ENCODE measurements around the gene HARBI1. TPM values are rescaled to one million over a fixed set of nuclear protein-coding genes. Genes with fewer than 3 reads are reported as not detected.
A peak's percentile ranks its signal among the peaks of the same experiment; 100 is the strongest.

The HARBI1 gene
- total and polyA plus RNA-seq, 9 of the 15 experiments (the other 6 are each of a cell fraction or from before 2014, with no cell fraction given), result 3.5 to 8.4 (median 5.5) TPM

DNA sequence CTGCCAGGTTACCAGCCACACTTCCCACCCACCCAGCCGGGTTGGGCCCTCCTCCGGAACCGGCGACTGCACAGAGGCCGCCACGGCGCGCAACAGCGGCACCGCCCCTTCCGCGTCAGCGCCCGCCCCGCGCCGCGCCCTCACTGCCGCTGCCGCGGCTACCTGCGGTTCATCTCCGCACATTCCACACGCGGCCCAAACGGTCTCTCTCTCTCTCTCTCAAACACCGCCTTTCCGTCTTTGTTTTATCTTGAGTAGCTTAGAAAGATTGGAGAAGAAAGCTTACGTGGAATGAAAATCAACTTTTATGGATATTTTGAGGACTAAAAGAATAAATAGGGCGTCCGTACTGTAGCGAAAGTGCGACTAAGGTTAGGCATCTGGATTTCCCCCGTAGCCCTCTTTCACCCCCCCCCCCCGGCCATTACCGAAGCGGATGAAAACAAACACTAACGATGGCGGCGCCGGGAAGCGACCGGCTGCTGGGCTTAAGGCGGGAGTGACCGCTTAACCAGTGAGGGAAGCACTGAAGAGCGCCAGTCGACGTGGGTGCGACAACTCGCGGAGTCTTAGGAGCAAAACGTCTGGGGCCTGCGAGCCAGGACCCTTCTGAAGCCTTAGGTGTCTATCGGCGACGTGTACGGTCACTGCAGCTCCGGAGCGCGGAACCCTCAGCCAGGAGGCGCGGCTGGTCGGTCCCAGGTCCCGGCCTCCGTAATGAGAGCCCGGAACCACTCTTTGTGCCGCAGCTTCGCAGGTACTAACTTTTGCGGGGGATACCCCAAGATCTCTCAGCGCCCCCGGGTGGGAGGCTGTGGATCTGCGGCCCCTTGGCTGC is at the start of gene HARBI1, which contains the start of gene ATG13 (continued):
- peak; percentile 92 for TF ChIP-seq RBBP5 (IDR thresholded peaks at IDR 0.05; ENCODE audit: borderline replicate concordance, insufficient read depth, low read length, poor library complexity, severe bottlenecking)
- TF ChIP-seq, protein P1, sequence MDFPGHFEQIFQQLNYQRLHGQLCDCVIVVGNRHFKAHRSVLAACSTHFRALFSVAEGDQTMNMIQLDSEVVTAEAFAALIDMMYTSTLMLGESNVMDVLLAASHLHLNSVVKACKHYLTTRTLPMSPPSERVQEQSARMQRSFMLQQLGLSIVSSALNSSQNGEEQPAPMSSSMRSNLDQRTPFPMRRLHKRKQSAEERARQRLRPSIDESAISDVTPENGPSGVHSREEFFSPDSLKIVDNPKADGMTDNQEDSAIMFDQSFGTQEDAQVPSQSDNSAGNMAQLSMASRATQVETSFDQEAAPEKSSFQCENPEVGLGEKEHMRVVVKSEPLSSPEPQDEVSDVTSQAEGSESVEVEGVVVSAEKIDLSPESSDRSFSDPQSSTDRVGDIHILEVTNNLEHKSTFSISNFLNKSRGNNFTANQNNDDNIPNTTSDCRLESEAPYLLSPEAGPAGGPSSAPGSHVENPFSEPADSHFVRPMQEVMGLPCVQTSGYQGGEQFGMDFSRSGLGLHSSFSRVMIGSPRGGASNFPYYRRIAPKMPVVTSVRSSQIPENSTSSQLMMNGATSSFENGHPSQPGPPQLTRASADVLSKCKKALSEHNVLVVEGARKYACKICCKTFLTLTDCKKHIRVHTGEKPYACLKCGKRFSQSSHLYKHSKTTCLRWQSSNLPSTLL (IDR thresholded peaks at IDR 0.05), result peak; percentile 93
- peak; percentile 77 to 82 for TF ChIP-seq NRF1 (conservative IDR thresholded peaks at IDR 0.05 in 1 of 2, IDR thresholded peaks at IDR 0.05 in 1 of 2)
- no peak for TF ChIP-seq ZBTB43 (CRISPR knock-in tag; IDR thresholded peaks at IDR 0.05)
- peak in 1 of 2 experiments; percentile 75; a peak in 2 of 4 replicates for TF ChIP-seq TEAD1 (CRISPR knock-in tag; IDR thresholded peaks at IDR 0.05)
- no peak for TF ChIP-seq ZNF184 (CRISPR knock-in tag; IDR thresholded peaks at IDR 0.05)
- TF ChIP-seq SAFB (IDR thresholded peaks at IDR 0.05; ENCODE audit: borderline replicate concordance, low read depth, low read length), result no peak
- no peak for TF ChIP-seq HOMEZ (CRISPR knock-in tag; IDR thresholded peaks at IDR 0.05)
- no peak for TF ChIP-seq PURB (CRISPR knock-in tag; IDR thresholded peaks at IDR 0.05; ENCODE audit: low read depth)
- TF ChIP-seq HDAC2 (IDR thresholded peaks at IDR 0.05), result 0 out of 2 replicates have a peak, but pooled peaks have one; percentile 19
- TF ChIP-seq, protein P2, sequence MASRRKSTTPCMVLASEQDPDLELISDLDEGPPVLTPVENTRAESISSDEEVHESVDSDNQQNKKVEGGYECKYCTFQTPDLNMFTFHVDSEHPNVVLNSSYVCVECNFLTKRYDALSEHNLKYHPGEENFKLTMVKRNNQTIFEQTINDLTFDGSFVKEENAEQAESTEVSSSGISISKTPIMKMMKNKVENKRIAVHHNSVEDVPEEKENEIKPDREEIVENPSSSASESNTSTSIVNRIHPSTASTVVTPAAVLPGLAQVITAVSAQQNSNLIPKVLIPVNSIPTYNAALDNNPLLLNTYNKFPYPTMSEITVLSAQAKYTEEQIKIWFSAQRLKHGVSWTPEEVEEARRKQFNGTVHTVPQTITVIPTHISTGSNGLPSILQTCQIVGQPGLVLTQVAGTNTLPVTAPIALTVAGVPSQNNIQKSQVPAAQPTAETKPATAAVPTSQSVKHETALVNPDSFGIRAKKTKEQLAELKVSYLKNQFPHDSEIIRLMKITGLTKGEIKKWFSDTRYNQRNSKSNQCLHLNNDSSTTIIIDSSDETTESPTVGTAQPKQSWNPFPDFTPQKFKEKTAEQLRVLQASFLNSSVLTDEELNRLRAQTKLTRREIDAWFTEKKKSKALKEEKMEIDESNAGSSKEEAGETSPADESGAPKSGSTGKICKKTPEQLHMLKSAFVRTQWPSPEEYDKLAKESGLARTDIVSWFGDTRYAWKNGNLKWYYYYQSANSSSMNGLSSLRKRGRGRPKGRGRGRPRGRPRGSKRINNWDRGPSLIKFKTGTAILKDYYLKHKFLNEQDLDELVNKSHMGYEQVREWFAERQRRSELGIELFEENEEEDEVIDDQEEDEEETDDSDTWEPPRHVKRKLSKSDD (conservative IDR thresholded peaks at IDR 0.05; ENCODE audit: low read length), result no peak
- TF ChIP-seq SUPT5H (IDR thresholded peaks at IDR 0.05), result peak; percentile 64
- TF ChIP-seq FOXK2 (conservative IDR thresholded peaks at IDR 0.05 in 1 of 2, IDR thresholded peaks at IDR 0.05 in 1 of 2; ENCODE audit: low read depth in 2 of 2), result peak; percentile 61 to 74; a peak in 3 of 4 replicates
- TF ChIP-seq ILF3 (IDR thresholded peaks at IDR 0.05; ENCODE audit: borderline replicate concordance), result no peak

All from K562 (cell line).